ENCODE results near the gene FKBP10.
A peak's percentile ranks its signal among the peaks of the same experiment; 100 is the strongest.

FKBP10 gene

DNA sequence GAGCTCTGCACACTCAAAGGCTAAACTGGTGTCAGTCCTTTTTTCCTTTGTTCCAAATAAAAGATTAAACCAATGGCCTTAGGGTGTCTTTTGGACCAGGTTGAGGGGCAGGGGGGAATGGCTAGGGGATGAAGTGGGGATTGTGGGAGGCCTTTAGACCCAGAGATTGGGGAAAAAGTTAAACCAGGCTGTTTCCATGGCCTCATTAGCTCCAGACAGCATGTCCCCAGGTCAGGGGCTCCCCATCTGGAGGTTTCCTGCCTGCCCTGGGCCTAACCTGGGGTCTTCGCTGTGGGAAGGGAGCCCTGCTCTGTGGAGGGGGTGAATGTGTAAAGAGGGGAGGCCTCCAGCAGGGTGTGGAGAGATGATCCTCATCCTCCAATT lies 10.3 kb downstream of the FKBP10 start:
- H3K79me1 ChIP-seq (replicated peaks; ENCODE audit: low read length, poor library complexity, severe bottlenecking), result peaks cover 19% of the 10 kb centered on the region

DNA sequence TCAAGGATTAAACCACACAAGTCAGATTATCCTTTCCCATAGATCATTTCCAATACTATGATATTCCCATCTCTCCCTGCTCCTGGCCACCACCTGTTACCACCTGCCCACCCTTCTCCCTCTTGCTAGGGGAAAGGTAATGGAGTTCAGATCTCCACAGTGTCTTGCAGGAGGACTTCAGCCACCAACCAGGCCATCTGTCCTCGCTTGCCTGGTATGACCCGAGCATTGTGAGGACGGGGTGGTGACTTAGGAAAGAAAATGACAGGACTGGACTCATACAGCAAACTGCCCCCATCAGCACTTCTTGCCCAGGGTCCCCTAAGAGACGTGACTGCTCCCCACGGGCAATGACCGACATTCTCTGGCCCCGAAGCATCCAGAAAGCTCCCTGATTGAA lies 10.8 kb downstream of the FKBP10 start:
- Histone ChIP-seq H4K91ac (ENCODE audit: low read length) (no peak overlapping the region), H3K14ac (ENCODE audit: low read length in 2 of 2) (no peak overlapping the region), H2BK120ac (ENCODE audit: low read depth, low read length) (no peak overlapping the region), H3K4me1 (ENCODE audit: control insufficient read depth, insufficient read depth, low read depth, low read length) (peaks cover 3% of the 10 kb centered on the region), H2AFZ (ENCODE audit: low read depth, low read length) (no peak overlapping the region), H3K4me2 (ENCODE audit: low read length, poor library complexity, severe bottlenecking) (no peak overlapping the region), H2AK5ac (ENCODE audit: low read length, severe bottlenecking) (no peak overlapping the region), H4K8ac (ENCODE audit: low read length) (peak overlapping the region; percentile 47), H3K79me1 (replicated peaks; ENCODE audit: low read length, poor library complexity, severe bottlenecking) (peaks cover 16% of the 10 kb centered on the region), H3K9me3 (ENCODE audit: control insufficient read depth, low read length) (no peaks in the 10 kb centered on the region), H3K27ac (ENCODE audit: low read length, poor library complexity, severe bottlenecking) (no peak overlapping the region), H2BK5ac (ENCODE audit: low read depth, low read length, poor library complexity, severe bottlenecking) (no peak overlapping the region), H2BK15ac (ENCODE audit: low read depth, poor library complexity, severe bottlenecking) (no peak overlapping the region), H3K4ac (ENCODE audit: low read depth in 1 of 2, low read length in 2 of 2) (no peak overlapping the region), H3K4me3 (ENCODE audit: insufficient read depth in 1 of 2, low read depth in 1 of 2, low read length in 2 of 2) (no peak overlapping the region), H3K9ac (ENCODE audit: low read length) (no peak overlapping the region), H3K27me3 (ENCODE audit: control insufficient read depth in 1 of 2, insufficient read depth in 1 of 2, low read length in 2 of 2) (no peaks in the 10 kb centered on the region), H3K23ac (ENCODE audit: low read length in 2 of 2) (no peak overlapping the region), H3K36me3 (ENCODE audit: control insufficient read depth in 1 of 2, insufficient read depth in 2 of 2, low read depth in 1 of 2, low read length in 2 of 2) (peaks cover 51 to 73% of the 10 kb centered on the region in 2 experiments), H3K18ac (ENCODE audit: low read depth in 1 of 2, low read length in 2 of 2) (no peak overlapping the region), H2BK12ac (ENCODE audit: low read length in 2 of 2) (no peak overlapping the region)
- no peak for DNase-seq
- WGBS, result 95% methylated on average over 7 of the region's 7 CpGs

More for the DNA sequence above, 10.3 kb downstream of the FKBP10 start:
- Histone ChIP-seq H2BK120ac (ENCODE audit: low read depth, low read length) (no peak overlapping the region), H4K8ac (ENCODE audit: low read length) (peak overlapping the region; percentile 47), H3K36me3 (ENCODE audit: control insufficient read depth in 1 of 2, insufficient read depth in 2 of 2, low read depth in 1 of 2, low read length in 2 of 2) (peaks cover 51 to 74% of the 10 kb centered on the region in 2 experiments), H2BK15ac (ENCODE audit: low read depth, poor library complexity, severe bottlenecking) (no peak overlapping the region), H2BK12ac (ENCODE audit: low read length in 2 of 2) (no peak overlapping the region), H2BK5ac (ENCODE audit: low read depth, low read length, poor library complexity, severe bottlenecking) (no peak overlapping the region), H3K4me3 (ENCODE audit: insufficient read depth in 1 of 2, low read depth in 1 of 2, low read length in 2 of 2) (no peak overlapping the region), H2AFZ (ENCODE audit: low read depth, low read length) (no peak overlapping the region), H3K9me3 (ENCODE audit: control insufficient read depth, low read length) (no peaks in the 10 kb centered on the region), H3K14ac (ENCODE audit: low read length in 2 of 2) (no peak overlapping the region), H2AK5ac (ENCODE audit: low read length, severe bottlenecking) (peak overlapping the region; percentile 11), H3K27me3 (ENCODE audit: control insufficient read depth in 1 of 2, insufficient read depth in 1 of 2, low read length in 2 of 2) (no peaks in the 10 kb centered on the region), H4K91ac (ENCODE audit: low read length) (no peak overlapping the region), H3K18ac (ENCODE audit: low read depth in 1 of 2, low read length in 2 of 2) (no peak overlapping the region), H3K4me2 (ENCODE audit: low read length, poor library complexity, severe bottlenecking) (no peak overlapping the region), H3K27ac (ENCODE audit: low read length, poor library complexity, severe bottlenecking) (no peak overlapping the region), H3K9ac (ENCODE audit: low read length) (no peak overlapping the region), H3K4ac (ENCODE audit: low read depth in 1 of 2, low read length in 2 of 2) (no peak overlapping the region), H3K4me1 (ENCODE audit: control insufficient read depth, insufficient read depth, low read depth, low read length) (peaks cover 5% of the 10 kb centered on the region), H3K23ac (ENCODE audit: low read length in 2 of 2) (no peak overlapping the region)
- WGBS, result no CpG with 5 or more reads among the region's 1 CpG
- no peak for DNase-seq

DNA sequence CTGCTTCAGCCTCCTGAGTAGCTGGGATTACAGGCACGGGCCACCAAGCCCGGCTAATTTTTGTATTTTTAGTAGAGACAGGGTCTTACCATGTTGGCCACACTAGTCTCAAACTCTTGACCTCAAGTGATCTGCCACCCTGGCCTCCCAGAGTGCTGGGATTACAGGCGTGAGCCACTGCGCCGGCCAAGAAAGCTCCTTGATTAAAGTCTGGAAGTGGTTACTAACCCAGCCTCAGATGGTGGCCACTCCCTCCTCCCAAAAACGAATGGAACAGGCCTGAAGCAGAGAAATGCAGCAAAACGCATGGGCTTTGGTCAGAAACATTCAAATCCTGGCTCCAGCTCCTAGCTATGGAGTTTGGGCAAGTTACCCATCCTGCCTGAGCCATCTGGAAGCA lies 11.3 kb downstream of the FKBP10 start:
- Histone ChIP-seq H3K4me2 (ENCODE audit: low read length, poor library complexity, severe bottlenecking) (no peak overlapping the region), H2AFZ (ENCODE audit: low read depth, low read length) (no peak overlapping the region), H3K27ac (ENCODE audit: low read length, poor library complexity, severe bottlenecking) (no peak overlapping the region), H3K14ac (ENCODE audit: low read length in 2 of 2) (no peak overlapping the region), H2BK5ac (ENCODE audit: low read depth, low read length, poor library complexity, severe bottlenecking) (no peak overlapping the region), H3K27me3 (ENCODE audit: control insufficient read depth in 1 of 2, insufficient read depth in 1 of 2, low read length in 2 of 2) (no peaks in the 10 kb centered on the region), H3K4me1 (ENCODE audit: control insufficient read depth, insufficient read depth, low read depth, low read length) (peaks cover 3% of the 10 kb centered on the region), H3K23ac (ENCODE audit: low read length in 2 of 2) (no peak overlapping the region), H3K79me1 (replicated peaks; ENCODE audit: low read length, poor library complexity, severe bottlenecking) (peaks cover 14% of the 10 kb centered on the region), H2BK120ac (ENCODE audit: low read depth, low read length) (no peak overlapping the region), H3K36me3 (ENCODE audit: control insufficient read depth in 1 of 2, insufficient read depth in 2 of 2, low read depth in 1 of 2, low read length in 2 of 2) (peaks cover 52 to 73% of the 10 kb centered on the region in 2 experiments), H2AK5ac (ENCODE audit: low read length, severe bottlenecking) (no peak overlapping the region), H4K8ac (ENCODE audit: low read length) (no peak overlapping the region), H2BK15ac (ENCODE audit: low read depth, poor library complexity, severe bottlenecking) (no peak overlapping the region), H3K9me3 (ENCODE audit: control insufficient read depth, low read length) (no peaks in the 10 kb centered on the region), H4K91ac (ENCODE audit: low read length) (no peak overlapping the region), H2BK12ac (ENCODE audit: low read length in 2 of 2) (no peak overlapping the region), H3K4me3 (ENCODE audit: insufficient read depth in 1 of 2, low read depth in 1 of 2, low read length in 2 of 2) (no peak overlapping the region), H3K9ac (ENCODE audit: low read length) (peak overlapping the region; percentile 31), H3K18ac (ENCODE audit: low read depth in 1 of 2, low read length in 2 of 2) (no peak overlapping the region), H3K4ac (ENCODE audit: low read depth in 1 of 2, low read length in 2 of 2) (no peak overlapping the region)
- WGBS, result 73% methylated on average over 7 of the region's 7 CpGs
- no peak for DNase-seq

DNA sequence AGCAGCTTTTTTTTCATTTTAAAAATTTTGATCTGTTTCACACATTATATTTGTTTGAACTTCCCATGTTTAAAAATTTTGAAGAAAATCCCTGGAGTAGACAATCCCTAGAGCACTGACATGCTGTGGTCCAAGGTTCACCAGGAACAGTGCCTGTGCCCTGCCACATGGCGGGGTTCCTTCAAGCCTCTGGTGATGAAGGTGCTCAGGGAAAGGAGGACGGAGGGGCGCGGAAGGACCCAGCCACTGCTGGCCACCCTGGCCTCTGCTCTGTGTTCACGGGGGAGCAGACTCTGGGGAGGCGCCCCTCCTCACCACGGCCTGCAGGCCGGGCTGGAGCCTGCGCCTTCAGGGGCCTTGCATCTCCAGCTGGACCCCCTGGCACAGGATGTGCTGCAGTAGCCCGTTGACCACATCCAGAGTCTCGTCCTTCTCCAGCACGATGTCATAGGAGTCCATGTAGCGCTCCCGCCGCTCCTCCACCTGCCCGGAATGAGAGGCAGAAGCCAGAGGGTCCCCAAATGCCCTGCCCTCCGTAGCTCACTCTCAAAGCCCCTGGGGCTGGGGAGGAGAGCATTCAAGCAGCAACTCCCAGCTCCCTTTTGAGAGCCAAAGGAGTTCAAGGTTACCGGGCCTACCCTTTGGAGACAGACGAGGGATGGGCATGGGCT lies 12.5 kb downstream of the FKBP10 start:
- H3K36me3 ChIP-seq (ENCODE audit: control insufficient read depth in 1 of 2, insufficient read depth in 2 of 2, low read depth in 1 of 2, low read length in 2 of 2), result peaks cover 51 to 67% of the 10 kb centered on the region in 2 experiments
- no peak overlapping the region for H2BK120ac ChIP-seq (ENCODE audit: low read depth, low read length)
- H3K79me1 ChIP-seq (replicated peaks; ENCODE audit: low read length, poor library complexity, severe bottlenecking), result peaks cover 11% of the 10 kb centered on the region
- H3K9me3 ChIP-seq (ENCODE audit: control insufficient read depth, low read length), result no peaks in the 10 kb centered on the region
- H4K91ac ChIP-seq (ENCODE audit: low read length), result no peak overlapping the region
- no peak overlapping the region for H3K23ac ChIP-seq (ENCODE audit: low read length in 2 of 2)
- no peak overlapping the region for H3K4ac ChIP-seq (ENCODE audit: low read depth in 1 of 2, low read length in 2 of 2)
- H4K8ac ChIP-seq (ENCODE audit: low read length), result no peak overlapping the region
- no peak overlapping the region for H2BK15ac ChIP-seq (ENCODE audit: low read depth, poor library complexity, severe bottlenecking)
- H3K27me3 ChIP-seq (ENCODE audit: control insufficient read depth in 1 of 2, insufficient read depth in 1 of 2, low read length in 2 of 2), result no peaks in the 10 kb centered on the region
- no peak overlapping the region for H3K18ac ChIP-seq (ENCODE audit: low read depth in 1 of 2, low read length in 2 of 2)
- H3K14ac ChIP-seq (ENCODE audit: low read length in 2 of 2), result no peak overlapping the region
- H3K9ac ChIP-seq (ENCODE audit: low read length), result no peak overlapping the region
- H2AK5ac ChIP-seq (ENCODE audit: low read length, severe bottlenecking), result no peak overlapping the region
- no peak overlapping the region for H3K27ac ChIP-seq (ENCODE audit: low read length, poor library complexity, severe bottlenecking)
- no peak overlapping the region for H3K4me3 ChIP-seq (ENCODE audit: insufficient read depth in 1 of 2, low read depth in 1 of 2, low read length in 2 of 2)
- H3K4me1 ChIP-seq (ENCODE audit: control insufficient read depth, insufficient read depth, low read depth, low read length), result peaks cover 3% of the 10 kb centered on the region
- WGBS, result 94% methylated on average over 19 of the region's 19 CpGs
- no peak overlapping the region for H3K4me2 ChIP-seq (ENCODE audit: low read length, poor library complexity, severe bottlenecking)
- H2BK12ac ChIP-seq (ENCODE audit: low read length in 2 of 2), result no peak overlapping the region
- DNase-seq, result no peak
- H2BK5ac ChIP-seq (ENCODE audit: low read depth, low read length, poor library complexity, severe bottlenecking), result no peak overlapping the region
- H2AFZ ChIP-seq (ENCODE audit: low read depth, low read length), result no peak overlapping the region
